Bronchial epithelial cell (primary cell): ENCODE results near the gene HAPLN2. TPM values are rescaled to one million over a fixed set of nuclear protein-coding genes. Genes with fewer than 3 reads are reported as not detected.

Source experiments
- DNase-seq: peaks from one replicate; pipeline ENCODE4 v3.0.0-alpha.2; 2010; ENCODE audit warnings: low read depth
- FAIRE-seq: peaks from 2 replicates; lab custom pipeline; 2011; peaks lifted over from hg19 to GRCh38; lab: Jason Lieb, UNC
- H3K27me3 ChIP-seq: 2 replicates; pipeline ENCODE4 v1.5.1; 2011; ENCODE audit warnings: low read length; ENCODE audit not compliant: control insufficient read depth, insufficient read depth
- H3K36me3 ChIP-seq: 2 replicates; pipeline ENCODE4 v1.5.1; 2011; ENCODE audit warnings: low read length; ENCODE audit not compliant: control insufficient read depth, insufficient read depth
- H3K4me3 ChIP-seq: 2 replicates; pipeline ENCODE4 v1.5.1; 2011; ENCODE audit warnings: mild to moderate bottlenecking, low read depth, low read length, control low read depth
- total RNA-seq: library from RNA; depleted of rRNA; stranded (reverse); fragments of >200 nt; gene quantifications from 2 replicates; pipeline ENCODE4 v1.2.1, GENCODE V29; 2014
- TF ChIP-seq, protein P1 (sequence below): IDR thresholded peaks from 2 replicates; pipeline ENCODE4 v1.5.1; 2011; ENCODE audit warnings: mild to moderate bottlenecking, moderate library complexity, low read length, control low read depth, inconsistent platforms; ENCODE audit not compliant: insufficient read depth, severe bottlenecking

The HAPLN2 gene
- total RNA-seq, 1 donor from 2014 or later, result under 0.01 TPM

DNA sequence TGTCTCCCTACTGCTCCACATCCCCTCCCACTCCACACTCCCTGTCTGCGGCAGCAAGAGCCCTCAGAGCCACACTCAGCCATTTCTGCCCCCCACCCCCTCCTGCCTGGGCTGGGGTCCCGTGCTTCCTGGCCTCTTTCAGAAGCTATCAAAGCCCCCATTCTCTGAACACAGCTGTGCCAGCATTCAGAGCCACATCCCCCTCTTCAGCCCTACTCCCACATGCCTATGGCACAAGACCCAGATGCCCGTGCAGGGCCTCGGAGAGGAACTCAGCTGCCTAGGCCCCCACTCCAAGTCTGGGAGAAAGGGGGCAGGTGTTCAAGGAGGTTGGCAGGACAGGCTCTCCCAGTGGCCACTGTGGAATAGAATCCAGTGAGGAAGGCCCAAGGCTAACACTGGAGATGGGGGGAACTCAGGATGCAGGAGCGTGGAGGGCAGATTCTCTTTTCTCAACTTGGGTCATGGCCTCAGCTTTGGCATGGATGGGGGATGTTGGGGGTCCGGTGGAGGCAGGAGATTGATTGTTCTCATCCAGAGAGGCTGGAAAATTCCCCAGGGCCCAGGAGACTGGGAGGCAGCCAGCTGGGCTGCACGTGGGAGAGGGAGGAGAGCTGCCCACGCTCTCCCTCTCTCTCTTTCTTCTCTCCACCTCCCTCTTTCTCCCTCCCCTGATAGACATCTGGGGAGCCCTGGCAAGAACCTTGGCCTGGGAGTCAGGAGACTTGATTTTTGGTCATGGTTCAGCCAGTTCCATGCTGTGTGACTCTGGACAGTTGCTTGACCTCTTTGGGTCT is 19.2 kb downstream of the HAPLN2 start:
- TF ChIP-seq, protein P1, sequence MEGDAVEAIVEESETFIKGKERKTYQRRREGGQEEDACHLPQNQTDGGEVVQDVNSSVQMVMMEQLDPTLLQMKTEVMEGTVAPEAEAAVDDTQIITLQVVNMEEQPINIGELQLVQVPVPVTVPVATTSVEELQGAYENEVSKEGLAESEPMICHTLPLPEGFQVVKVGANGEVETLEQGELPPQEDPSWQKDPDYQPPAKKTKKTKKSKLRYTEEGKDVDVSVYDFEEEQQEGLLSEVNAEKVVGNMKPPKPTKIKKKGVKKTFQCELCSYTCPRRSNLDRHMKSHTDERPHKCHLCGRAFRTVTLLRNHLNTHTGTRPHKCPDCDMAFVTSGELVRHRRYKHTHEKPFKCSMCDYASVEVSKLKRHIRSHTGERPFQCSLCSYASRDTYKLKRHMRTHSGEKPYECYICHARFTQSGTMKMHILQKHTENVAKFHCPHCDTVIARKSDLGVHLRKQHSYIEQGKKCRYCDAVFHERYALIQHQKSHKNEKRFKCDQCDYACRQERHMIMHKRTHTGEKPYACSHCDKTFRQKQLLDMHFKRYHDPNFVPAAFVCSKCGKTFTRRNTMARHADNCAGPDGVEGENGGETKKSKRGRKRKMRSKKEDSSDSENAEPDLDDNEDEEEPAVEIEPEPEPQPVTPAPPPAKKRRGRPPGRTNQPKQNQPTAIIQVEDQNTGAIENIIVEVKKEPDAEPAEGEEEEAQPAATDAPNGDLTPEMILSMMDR, result no peak
- Histone ChIP-seq H3K27me3 (peaks cover 46% of the 10 kb centered on the region), H3K4me3 (no peak overlapping the region), H3K36me3 (no peaks in the 10 kb centered on the region)
- FAIRE-seq (no peak), DNase-seq (no peak)

GRCh38 chr1:156639601-156640101 is 20.4 kb downstream of the HAPLN2 start:
- TF ChIP-seq, protein P1, result no peak
- peaks cover 54% of the 10 kb centered on the region for H3K27me3 ChIP-seq

DNA sequence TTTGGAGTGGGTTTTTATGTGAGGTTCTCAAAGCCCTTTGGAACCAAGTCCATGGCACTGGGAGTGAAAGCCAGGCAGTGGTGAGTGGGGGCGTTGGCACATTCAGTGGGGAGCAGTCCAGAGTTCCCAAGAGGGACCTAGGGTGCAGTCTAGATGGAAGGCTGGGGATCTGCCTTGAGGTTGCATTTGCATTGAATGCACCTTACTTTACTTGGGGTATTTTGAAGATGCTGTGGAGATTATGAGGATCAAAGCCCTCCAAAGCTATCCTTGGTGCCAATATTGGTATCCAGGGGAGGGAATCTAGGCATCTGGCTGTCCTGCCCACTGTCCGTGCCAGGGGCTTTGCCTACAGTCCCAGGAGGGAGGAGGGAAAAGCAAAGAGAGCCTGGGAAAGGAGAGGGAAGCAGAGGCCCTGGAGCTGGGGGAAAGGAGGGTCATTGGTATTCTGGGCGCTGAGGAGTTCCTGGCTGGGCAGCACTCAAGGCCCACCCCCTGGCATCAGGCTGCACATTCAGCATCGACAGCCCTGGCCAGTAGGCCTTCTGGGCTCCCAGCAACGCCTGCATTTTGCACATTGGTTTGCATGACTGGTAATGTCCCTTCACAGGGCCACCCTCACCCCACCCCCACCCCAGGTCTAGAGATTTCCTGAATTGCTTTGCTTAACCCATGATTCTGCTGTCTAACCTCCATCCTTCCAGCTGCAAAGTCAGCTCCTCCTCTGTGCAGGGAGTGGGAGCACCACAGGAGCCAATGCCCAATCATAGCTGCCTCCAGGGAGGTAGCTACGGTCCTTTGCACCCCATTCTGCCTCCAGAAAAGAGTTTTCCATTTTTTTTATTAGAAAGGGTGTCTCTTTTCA is 21.9 kb downstream of the HAPLN2 start:
- Histone ChIP-seq H3K4me3 (no peak overlapping the region), H3K36me3 (no peaks in the 10 kb centered on the region), H3K27me3 (peaks cover 62% of the 10 kb centered on the region)
- FAIRE-seq (no peak), DNase-seq (no peak)
- TF ChIP-seq, protein P1, result no peak

More at GRCh38 chr1:156639601-156640101, 20.4 kb downstream of the HAPLN2 start:
- DNase-seq, result no peak
- no peak for FAIRE-seq
- no peak overlapping the region for H3K4me3 ChIP-seq
- no peaks in the 10 kb centered on the region for H3K36me3 ChIP-seq

DNA sequence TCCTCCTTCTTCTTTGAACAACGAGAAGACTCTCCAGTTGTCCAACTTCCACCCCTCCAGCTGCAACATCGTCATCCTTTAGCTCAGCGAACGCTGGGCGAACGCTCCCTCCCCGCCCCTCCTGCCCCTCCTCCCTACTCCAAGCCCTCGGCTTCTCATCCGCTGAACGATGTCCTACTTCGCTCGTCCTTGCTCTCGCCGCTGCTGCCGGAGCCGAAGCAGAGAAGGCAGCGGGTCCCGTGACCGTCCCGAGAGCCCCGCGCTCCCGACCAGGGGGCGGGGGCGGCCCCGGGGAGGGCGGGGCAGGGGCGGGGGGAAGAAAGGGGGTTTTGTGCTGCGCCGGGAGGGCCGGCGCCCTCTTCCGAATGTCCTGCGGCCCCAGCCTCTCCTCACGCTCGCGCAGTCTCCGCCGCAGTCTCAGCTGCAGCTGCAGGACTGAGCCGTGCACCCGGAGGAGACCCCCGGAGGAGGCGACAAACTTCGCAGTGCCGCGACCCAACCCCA is 22.6 kb downstream of the HAPLN2 start, which contains the start of gene BCAN:
Gene BCAN (plus strand): TSS at position 357 of the 504 bp plus-strand sequence. CDS start 3,938 bp downstream, outside the sequence.
- peaks cover 68% of the 10 kb centered on the region for H3K27me3 ChIP-seq
- no peaks in the 10 kb centered on the region for H3K36me3 ChIP-seq
- DNase-seq, result no peak
- TF ChIP-seq, protein P1, result no peak
- FAIRE-seq, result no peak
- no peak within 1 kb of the TSS for H3K4me3 ChIP-seq

GRCh38 chr1:156642265-156643048 is 23.2 kb downstream of the HAPLN2 start:
- no peak overlapping the region for H3K4me3 ChIP-seq
- FAIRE-seq (no peak), DNase-seq (no peak)
- no peaks in the 10 kb centered on the region for H3K36me3 ChIP-seq
- peaks cover 71% of the 10 kb centered on the region for H3K27me3 ChIP-seq
- TF ChIP-seq, protein P1, result no peak
